ENCODE data around the gene PRR30. TPM values are rescaled to one million over a fixed set of nuclear protein-coding genes. Genes with fewer than 3 reads are reported as not detected.

The PRR30 gene
- total RNA-seq, 4 donors from 2014 or later = not detected

DNA sequence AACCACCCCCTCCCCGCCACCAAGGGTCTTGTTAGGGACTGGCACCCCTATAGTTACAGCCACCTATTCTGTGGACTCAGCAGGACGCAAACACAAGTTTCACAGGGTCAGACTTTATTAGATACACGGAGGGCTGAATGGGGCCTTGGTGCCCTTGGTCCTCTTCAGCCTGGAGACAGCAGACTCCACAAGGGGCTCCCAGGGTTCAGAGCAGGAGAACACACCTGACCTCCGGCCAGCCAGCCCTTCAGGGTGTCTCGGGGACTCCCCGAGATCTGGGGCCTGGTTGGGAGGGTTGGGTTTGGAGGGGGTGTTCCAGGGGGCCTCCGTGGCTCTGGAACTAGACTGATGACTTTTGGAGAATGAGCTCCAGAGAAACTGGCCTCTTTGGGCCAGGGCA is 2.5 kb downstream of the PRR30 start:
- Histone ChIP-seq H3K4me1 (peaks cover 9 to 23% (median 18%) of the 10 kb centered on the region in 4 donors), H3K27me3 (peaks cover 0 to 3% (median 0%) of the 10 kb centered on the region in 4 donors), H3K36me3 (peaks cover 9 to 12% (median 10%) of the 10 kb centered on the region in 4 donors), H3K4me3 (no peak overlapping the region), H3K27ac (replicated peaks in 1 of 4) (no peak overlapping the region), H3K9me3 (no peaks in the 10 kb centered on the region)
- TF ChIP-seq EP300 (IDR thresholded peaks at IDR 0.05) (no peak), POLR2A (IDR thresholded peaks at IDR 0.05; ENCODE audit: low read depth) (no peak), POLR2AphosphoS5 (IDR thresholded peaks at IDR 0.05) (no peak)
- TF ChIP-seq, protein P1, sequence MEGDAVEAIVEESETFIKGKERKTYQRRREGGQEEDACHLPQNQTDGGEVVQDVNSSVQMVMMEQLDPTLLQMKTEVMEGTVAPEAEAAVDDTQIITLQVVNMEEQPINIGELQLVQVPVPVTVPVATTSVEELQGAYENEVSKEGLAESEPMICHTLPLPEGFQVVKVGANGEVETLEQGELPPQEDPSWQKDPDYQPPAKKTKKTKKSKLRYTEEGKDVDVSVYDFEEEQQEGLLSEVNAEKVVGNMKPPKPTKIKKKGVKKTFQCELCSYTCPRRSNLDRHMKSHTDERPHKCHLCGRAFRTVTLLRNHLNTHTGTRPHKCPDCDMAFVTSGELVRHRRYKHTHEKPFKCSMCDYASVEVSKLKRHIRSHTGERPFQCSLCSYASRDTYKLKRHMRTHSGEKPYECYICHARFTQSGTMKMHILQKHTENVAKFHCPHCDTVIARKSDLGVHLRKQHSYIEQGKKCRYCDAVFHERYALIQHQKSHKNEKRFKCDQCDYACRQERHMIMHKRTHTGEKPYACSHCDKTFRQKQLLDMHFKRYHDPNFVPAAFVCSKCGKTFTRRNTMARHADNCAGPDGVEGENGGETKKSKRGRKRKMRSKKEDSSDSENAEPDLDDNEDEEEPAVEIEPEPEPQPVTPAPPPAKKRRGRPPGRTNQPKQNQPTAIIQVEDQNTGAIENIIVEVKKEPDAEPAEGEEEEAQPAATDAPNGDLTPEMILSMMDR (IDR thresholded peaks at IDR 0.05) = no peak
- intact Hi-C loops (cut with DNase I) = no loop called here
- no peak for DNase-seq (ENCODE audit: extremely low spot score)
- WGBS = 94% methylated on average over 3 of the region's 7 CpGs

DNA sequence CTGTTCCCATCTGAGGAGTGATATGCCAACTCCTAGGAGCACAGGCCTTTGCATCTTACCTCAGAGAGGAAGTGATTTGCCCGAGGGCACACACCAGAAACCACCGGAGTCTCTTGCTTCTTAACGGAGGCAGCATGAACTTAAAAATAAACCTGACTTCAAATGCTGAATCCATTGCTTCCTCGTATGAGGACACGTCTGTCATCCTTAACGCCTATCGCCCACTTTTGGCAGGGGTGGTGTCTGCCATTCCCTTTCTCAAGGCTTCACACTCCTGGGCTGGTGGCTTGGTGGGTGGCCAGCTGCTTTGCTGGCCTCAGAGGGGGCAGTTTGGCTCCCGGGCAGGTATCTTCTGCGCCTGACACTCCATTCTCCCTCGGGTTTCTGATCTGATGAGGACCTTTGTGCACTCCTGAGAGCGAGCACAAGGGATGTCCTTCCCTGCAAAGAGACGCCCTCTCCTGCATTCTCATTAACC is 3.7 kb downstream of the PRR30 start:
- WGBS = 94% methylated on average over 9 of the region's 12 CpGs
- DNase-seq (ENCODE audit: extremely low spot score) = no peak
- H3K36me3 ChIP-seq = peaks cover 21 to 25% (median 22%) of the 10 kb centered on the region in 4 donors
- intact Hi-C loops (cut with DNase I) = loop anchor here (2.0 kb wide), 1 partner anchor 79 kb away; no protein-coding TSS in a partner anchor
- no peak overlapping the region for H3K27ac ChIP-seq (replicated peaks in 1 of 4)
- H3K4me3 ChIP-seq = no peak overlapping the region
- no peaks in the 10 kb centered on the region for H3K9me3 ChIP-seq
- H3K4me1 ChIP-seq = peaks cover 9 to 23% (median 18%) of the 10 kb centered on the region in 4 donors
- TF ChIP-seq POLR2A (IDR thresholded peaks at IDR 0.05; ENCODE audit: low read depth) = no peak
- TF ChIP-seq, protein P1 (IDR thresholded peaks at IDR 0.05) = no peak
- no peak for TF ChIP-seq POLR2AphosphoS5 (IDR thresholded peaks at IDR 0.05)
- TF ChIP-seq EP300 (IDR thresholded peaks at IDR 0.05) = no peak
- no peaks in the 10 kb centered on the region for H3K27me3 ChIP-seq

DNA sequence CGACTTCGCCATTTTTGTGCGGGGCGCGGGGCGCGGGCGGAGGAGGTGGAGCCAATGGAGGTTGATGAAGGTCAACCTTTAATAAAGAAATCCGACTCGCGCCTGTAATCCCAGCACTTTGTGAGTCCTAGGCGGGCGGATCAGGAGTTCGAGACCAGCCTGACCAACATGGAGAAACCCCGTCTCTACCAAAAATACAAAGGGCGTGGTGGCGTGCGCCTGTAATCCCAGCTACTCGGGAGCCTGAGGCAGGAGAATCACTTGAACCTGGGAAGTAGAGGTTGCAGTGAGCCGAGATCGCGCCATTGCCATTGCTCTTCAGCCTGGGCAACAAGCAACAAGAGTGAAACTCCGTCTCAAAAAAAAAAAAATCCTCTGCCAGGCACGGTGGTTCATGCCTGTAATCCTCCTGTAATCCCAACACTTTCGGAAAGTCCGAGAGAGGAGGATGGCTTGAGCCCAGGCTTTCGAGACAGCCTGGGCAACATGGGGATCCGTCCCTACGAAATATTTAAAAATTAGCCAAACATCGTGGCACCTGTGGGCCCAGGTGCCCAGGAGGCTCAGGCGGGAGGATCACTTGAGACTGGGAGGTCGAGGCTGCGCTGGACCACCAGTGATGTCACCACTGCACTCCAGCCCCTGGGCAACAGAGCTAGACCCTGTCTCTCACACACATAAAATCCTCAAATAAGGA is 4.3 kb downstream of the PRR30 start:
- peak overlapping the region; percentile 80 to 93 (median 88) for H3K4me3 ChIP-seq
- H3K4me1 ChIP-seq = peaks cover 9 to 23% (median 18%) of the 10 kb centered on the region in 4 donors
- WGBS = 64% methylated on average over 28 of the region's 33 CpGs
- intact Hi-C loops (cut with DNase I) = loop anchor here (2.0 kb wide), 1 partner anchor 80 kb away; no protein-coding TSS in a partner anchor
- TF ChIP-seq POLR2AphosphoS5 (IDR thresholded peaks at IDR 0.05) (no peak), EP300 (IDR thresholded peaks at IDR 0.05) (no peak), POLR2A (IDR thresholded peaks at IDR 0.05; ENCODE audit: low read depth) (no peak)
- TF ChIP-seq, protein P1 (IDR thresholded peaks at IDR 0.05) = no peak
- peaks cover 24 to 30% (median 28%) of the 10 kb centered on the region in 4 donors for H3K36me3 ChIP-seq
- DNase-seq (ENCODE audit: extremely low spot score) = no peak
- H3K27me3 ChIP-seq = no peaks in the 10 kb centered on the region
- no peaks in the 10 kb centered on the region for H3K9me3 ChIP-seq
- peak overlapping the region; percentile 87 to 93 (median 90) for H3K27ac ChIP-seq (replicated peaks in 1 of 4)

DNA sequence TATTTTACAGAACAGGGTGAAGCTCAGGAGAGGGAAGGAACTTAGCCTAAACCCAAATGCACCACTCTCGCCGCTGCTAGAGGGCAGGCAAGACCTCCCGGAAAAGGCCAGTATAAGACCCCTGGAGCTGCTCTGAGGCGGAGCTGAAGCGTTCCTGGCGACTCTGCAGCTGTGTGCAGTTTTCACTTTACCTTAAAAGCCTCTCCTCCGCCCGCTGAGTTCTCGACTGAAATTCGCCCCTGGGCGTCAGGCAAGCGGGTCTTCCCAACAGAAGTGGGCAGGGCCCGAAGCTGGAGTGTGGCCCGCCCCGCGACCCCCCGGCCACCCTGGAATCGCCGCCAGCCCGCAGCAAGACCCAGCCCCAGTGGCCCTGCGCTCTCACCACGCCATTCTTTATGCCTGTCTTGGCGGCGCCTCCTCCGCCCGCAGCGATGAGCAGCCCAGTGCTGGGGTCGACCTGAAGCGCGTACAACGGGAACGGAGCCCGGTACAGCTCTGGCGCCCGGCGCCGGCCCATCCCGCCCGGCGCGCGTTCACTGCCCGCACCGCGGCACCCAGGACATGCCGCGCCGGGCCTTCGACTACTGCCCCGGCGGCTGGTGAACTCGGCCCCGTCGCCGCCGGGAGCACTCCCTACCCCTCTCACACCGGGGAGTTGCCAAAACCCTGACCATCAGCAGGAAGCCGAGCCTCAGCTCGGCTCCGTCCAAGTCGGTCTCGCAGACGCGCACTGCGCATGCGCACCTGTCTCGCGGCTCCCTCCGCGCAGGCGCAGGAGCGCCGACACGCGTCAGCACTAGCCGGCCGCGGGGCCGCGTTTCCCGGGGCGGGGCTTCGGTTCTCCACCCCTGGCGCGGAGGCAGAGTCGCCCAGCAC is 5.1 kb downstream of the PRR30 start, which contains the start of gene PREB:
Gene PREB (minus strand): TSS at position 732 of the 876 bp plus-strand sequence. CDS start 215 bp downstream, at position 517.
- under 1% methylated on average over 12 of the region's 86 CpGs for WGBS
- H3K4me3 ChIP-seq = peak within 1 kb of the TSS; percentile 80 to 93 (median 88)
- peak within 1 kb of the TSS; percentile 87 to 93 (median 90) for H3K27ac ChIP-seq (replicated peaks in 1 of 4)
- no peaks in the 10 kb centered on the region for H3K9me3 ChIP-seq
- H3K36me3 ChIP-seq = peaks cover 24 to 37% (median 34%) of the 10 kb centered on the region in 4 donors
- intact Hi-C loops (cut with DNase I) = loop anchor here (2.0 kb wide), 1 partner anchor 81 kb away; no protein-coding TSS in a partner anchor
- H3K4me1 ChIP-seq = peaks cover 9 to 23% (median 18%) of the 10 kb centered on the region in 4 donors
- peak; percentile 98 for DNase-seq (ENCODE audit: extremely low spot score)
- TF ChIP-seq POLR2A (IDR thresholded peaks at IDR 0.05; ENCODE audit: low read depth) = peak; percentile 90
- TF ChIP-seq EP300 (IDR thresholded peaks at IDR 0.05) = no peak
- TF ChIP-seq, protein P1 (IDR thresholded peaks at IDR 0.05) = peak in 1 of 3 experiments; percentile 15
- TF ChIP-seq POLR2AphosphoS5 (IDR thresholded peaks at IDR 0.05) = peak; percentile 97 to 99
- H3K27me3 ChIP-seq = no peaks in the 10 kb centered on the region

Measured in esophagus muscularis mucosa (tissue), 4 donors.